ENCODE results near the gene MINDY4.
"Not testable (repeated sequence)": the region's sequence is repeated elsewhere in the genome, so short reads cannot be mapped to it uniquely, and the experiment has no call there.

MINDY4 gene

GRCh38 chr7:30799976-30800661 lies 28.9 kb downstream of the MINDY4 start:
- DNase-seq (ENCODE audit: insufficient read length, low spot score) (no peak), FAIRE-seq (no peak)

- FAIRE-seq: peak; percentile 94
- DNase-seq (ENCODE audit: insufficient read length, low spot score): peak; percentile 62
Observed at GRCh38 chr7:30800785-30801252, 29.6 kb downstream of the MINDY4 start.

GRCh38 chr7:30802812-30803211 lies 31.6 kb downstream of the MINDY4 start:
- FAIRE-seq: no peak
- no peak for DNase-seq (ENCODE audit: insufficient read length, low spot score)

GRCh38 chr7:30804078-30804661 lies 33.0 kb downstream of the MINDY4 start:
- no peak for DNase-seq (ENCODE audit: insufficient read length, low spot score)
- FAIRE-seq: no peak

GRCh38 chr7:30805081-30805691 lies 34.0 kb downstream of the MINDY4 start:
- DNase-seq (ENCODE audit: insufficient read length, low spot score) (no peak), FAIRE-seq (no peak)

- FAIRE-seq (no peak), DNase-seq (ENCODE audit: insufficient read length, low spot score) (no peak)
Observed at GRCh38 chr7:30805931-30806330, 34.7 kb downstream of the MINDY4 start.

GRCh38 chr7:30807477-30807876 lies 36.3 kb downstream of the MINDY4 start:
- DNase-seq (ENCODE audit: insufficient read length, low spot score); FAIRE-seq: not testable (repeated sequence)

GRCh38 chr7:30807941-30808340 lies 36.7 kb downstream of the MINDY4 start:
- not testable (repeated sequence) for DNase-seq (ENCODE audit: insufficient read length, low spot score); FAIRE-seq

GRCh38 chr7:30810986-30811385 lies 39.8 kb downstream of the MINDY4 start:
- no peak for DNase-seq (ENCODE audit: insufficient read length, low spot score)
- no peak for FAIRE-seq

GRCh38 chr7:30812676-30813075 lies 41.5 kb downstream of the MINDY4 start:
- FAIRE-seq: no peak
- no peak for DNase-seq (ENCODE audit: insufficient read length, low spot score)

GRCh38 chr7:30813466-30813865 lies 42.2 kb downstream of the MINDY4 start:
- DNase-seq (ENCODE audit: insufficient read length, low spot score) (no peak), FAIRE-seq (no peak)

- FAIRE-seq: no peak
- DNase-seq (ENCODE audit: insufficient read length, low spot score): no peak
Observed at GRCh38 chr7:30814700-30815387, 43.6 kb downstream of the MINDY4 start.

GRCh38 chr7:30815388-30815854 lies 44.2 kb downstream of the MINDY4 start:
- FAIRE-seq: no peak
- no peak for DNase-seq (ENCODE audit: insufficient read length, low spot score)

- no peak for DNase-seq (ENCODE audit: insufficient read length, low spot score)
- no peak for FAIRE-seq
Observed at GRCh38 chr7:30815951-30816644, 44.9 kb downstream of the MINDY4 start.

GRCh38 chr7:30816645-30817370 lies 45.6 kb downstream of the MINDY4 start:
- no peak for DNase-seq (ENCODE audit: insufficient read length, low spot score)
- no peak for FAIRE-seq

- no peak for DNase-seq (ENCODE audit: insufficient read length, low spot score)
Observed at GRCh38 chr7:30817371-30817767, 46.2 kb downstream of the MINDY4 start.

GRCh38 chr7:30824821-30825720 lies 53.9 kb downstream of the MINDY4 start:
- no peak for DNase-seq (ENCODE audit: insufficient read length, low spot score)
- no peak for FAIRE-seq

More at GRCh38 chr7:30817371-30817767, 46.2 kb downstream of the MINDY4 start:
- no peak for FAIRE-seq

GRCh38 chr7:30826181-30826580 lies 55.0 kb downstream of the MINDY4 start:
- FAIRE-seq (no peak), DNase-seq (ENCODE audit: insufficient read length, low spot score) (no peak)

- no peak for DNase-seq (ENCODE audit: insufficient read length, low spot score)
- FAIRE-seq: no peak
Observed at GRCh38 chr7:30828591-30828990, 57.4 kb downstream of the MINDY4 start.
